B cell (primary cell): ENCODE results near the gene SLFN12. TPM values are rescaled to one million over a fixed set of nuclear protein-coding genes. Genes with fewer than 3 reads are reported as not detected.

ENCODE experiments used
- ATAC-seq: fragments of 200-7000 bp; cut with Tn5 transposase; one replicate; pipeline ENCODE4 v1.10.0; 2021; ENCODE audit warnings: low read depth, mild to moderate bottlenecking, moderate number of reproducible peaks, moderate library complexity
- CTCF ChIA-PET: fragments of 350-600 bp; sonication (Branson Sonifier 250); formaldehyde crosslinking; loops from one replicate; lab custom pipeline; 2021; ENCODE audit warnings: antibody characterized with exemption, inconsistent platforms; lab: Charles Lee
- POLR2A ChIA-PET: fragments of 350-600 bp; sonication (Branson Sonifier 250); formaldehyde crosslinking; loops from one replicate; lab custom pipeline; 2021; ENCODE audit warnings: antibody characterized with exemption; lab: Charles Lee
- DNase-seq: peaks from one replicate; pipeline ENCODE4 v3.0.0; 2013
- H2AFZ ChIP-seq: 2 replicates; pipeline ENCODE4 v1.6.1; 2012; ENCODE audit warnings: mild to moderate bottlenecking, low read depth, low read length; ENCODE audit not compliant: insufficient read depth, poor library complexity, severe bottlenecking
- H3K27ac ChIP-seq, 2 donors: 1 replicate in 1 of 2; 2 replicates in 1 of 2; pipeline ENCODE4 v1.5.1; 2012 to 2013; ENCODE audit warnings: low read length in 2 of 2, mild to moderate bottlenecking in 2 of 2, moderate library complexity in 1 of 2
- H3K27me3 ChIP-seq, 4 experiments: fragments of 200-600 bp in 1 of 4; sonication (generic) in 1 of 4; replicated peaks in 1 of 4; 1 replicate in 2 of 4; 2 replicates in 2 of 4; pipeline versions ENCODE4 v1.6.1 to v1.7.0; 2013 to 2016; ENCODE audit warnings: low read length in 3 of 4, mild to moderate bottlenecking in 2 of 4, mixed read lengths in 1 of 4, moderate library complexity in 1 of 4; ENCODE audit not compliant: insufficient read depth in 4 of 4, control insufficient read depth in 3 of 4; ENCODE audit errors: control extremely low read depth in 1 of 4
- H3K36me3 ChIP-seq, 2 experiments: replicated peaks in 1 of 2; 1 replicate in 1 of 2; 2 replicates in 1 of 2; pipeline versions ENCODE4 v1.6.1 to v1.7.1; 2013; ENCODE audit warnings: low read length in 1 of 2; ENCODE audit not compliant: insufficient read depth in 2 of 2, control insufficient read depth in 1 of 2; ENCODE audit errors: control extremely low read depth in 1 of 2, extremely low read depth in 1 of 2
- H3K4me1 ChIP-seq, 2 donors: fragments of 200-600 bp in 1 of 2; sonication (generic) in 1 of 2; 1 replicate in 1 of 2; 2 replicates in 1 of 2; pipeline versions ENCODE4 v1.5.1 to v1.6.1; 2013 to 2017; ENCODE audit warnings: low read length in 2 of 2; ENCODE audit not compliant: control insufficient read depth in 2 of 2, insufficient read depth in 2 of 2
- H3K4me2 ChIP-seq: replicated peaks from 2 replicates; pipeline ENCODE3; 2012; ENCODE audit warnings: mild to moderate bottlenecking, low read depth, low read length; ENCODE audit not compliant: poor library complexity, severe bottlenecking
- H3K4me3 ChIP-seq, 5 experiments: fragments of 200-600 bp in 1 of 5; sonication (generic) in 1 of 5; 1 replicate in 3 of 5; 2 replicates in 2 of 5; pipeline versions ENCODE4 v1.5.1 to v1.7.0; 2011 to 2016; ENCODE audit warnings: low read length in 4 of 5, mild to moderate bottlenecking in 4 of 5, low read depth in 2 of 5, control low read depth in 1 of 5, moderate library complexity in 1 of 5; ENCODE audit not compliant: insufficient read depth in 1 of 5; ENCODE audit errors: control extremely low read depth in 1 of 5, extremely low read depth in 1 of 5
- H3K79me2 ChIP-seq: fragments of 200-600 bp; sonication (generic); one replicate; pipeline ENCODE4 v1.6.0; 2016; ENCODE audit warnings: low read length; ENCODE audit not compliant: control insufficient read depth, insufficient read depth
- H3K9ac ChIP-seq: fragments of 200-600 bp; sonication (generic); 2 replicates; pipeline ENCODE4 v1.6.1; 2017; ENCODE audit warnings: mild to moderate bottlenecking, low read length, moderate library complexity
- H3K9me3 ChIP-seq, 3 donors: one replicate each; pipeline versions ENCODE4 v1.6.1 to v1.7.1; 2013; ENCODE audit warnings: low read length in 2 of 3; ENCODE audit not compliant: control insufficient read depth in 2 of 3, insufficient read depth in 1 of 3; ENCODE audit errors: control extremely low read depth in 1 of 3
- H4K20me1 ChIP-seq: 2 replicates; pipeline ENCODE4 v1.6.0; 2012; ENCODE audit warnings: mild to moderate bottlenecking, low read length; ENCODE audit not compliant: insufficient read depth, control insufficient read depth, poor library complexity, severe bottlenecking
- H3K27ac Mint-ChIP-seq: one replicate; pipeline ENCODE4 v1.8.0; 2021; ENCODE audit warnings: mixed read lengths
- H3K27me3 Mint-ChIP-seq: one replicate; pipeline ENCODE4 v1.8.0; 2021; ENCODE audit warnings: mixed read lengths
- H3K4me1 Mint-ChIP-seq: one replicate; pipeline ENCODE4 v1.8.0; 2021; ENCODE audit warnings: mixed read lengths
- H3K4me3 Mint-ChIP-seq: one replicate; pipeline ENCODE4 v1.8.0; 2021; ENCODE audit warnings: mixed read lengths
- H3K9me3 Mint-ChIP-seq: one replicate; pipeline ENCODE4 v1.8.0; 2022; ENCODE audit warnings: mixed read lengths; ENCODE audit not compliant: insufficient read depth
- EZH2 ChIP-seq: IDR thresholded peaks from 2 replicates; pipeline ENCODE4 v1.6.1; 2012; ENCODE audit warnings: borderline replicate concordance, low read depth, mild to moderate bottlenecking, moderate library complexity, low read length; ENCODE audit not compliant: insufficient read depth, poor library complexity, severe bottlenecking
- WGBS: methylation state at CpG from one replicate; pipeline ENCODE4 v1.1.5; 2013; ENCODE audit warnings: missing lambda C conversion rate; ENCODE audit not compliant: insufficient coverage; 5-methylcytosine and 5-hydroxymethylcytosine counted together
- intact Hi-C: fragments of 100-400 bp; cut with micrococcal nuclease; formaldehyde crosslinking; loops from one replicate; pipeline ENCODE4 v1.10.0; 2022
- polyA plus RNA-seq: library from polyadenylated mRNA; depleted of rRNA; stranded (reverse); fragments of >200 nt; gene quantifications from 2 replicates; pipeline ENCODE4 v1.2.3, GENCODE V29; 2012
- total RNA-seq, 2 donors: library from RNA; stranded (reverse); fragments of 120-200 nt in 1 of 2; gene quantifications; 1 replicate in 1 of 2; 2 replicates in 1 of 2; pipeline versions ENCODE4 v1.2.3 to v1.2.4, GENCODE V29; 2013 to 2022
- TF ChIP-seq, protein P1 (sequence below): fragments of 200-600 bp; IDR thresholded peaks from one replicate; pipeline ENCODE4 v1.8.0; 2022; ENCODE audit warnings: antibody characterized with exemption, mild to moderate bottlenecking

Gene SLFN12
- total and polyA plus RNA-seq, 2 donors (not counting 1 experiment from before 2014, with no cell fraction given): 1.9 to 8.0 TPM

DNA sequence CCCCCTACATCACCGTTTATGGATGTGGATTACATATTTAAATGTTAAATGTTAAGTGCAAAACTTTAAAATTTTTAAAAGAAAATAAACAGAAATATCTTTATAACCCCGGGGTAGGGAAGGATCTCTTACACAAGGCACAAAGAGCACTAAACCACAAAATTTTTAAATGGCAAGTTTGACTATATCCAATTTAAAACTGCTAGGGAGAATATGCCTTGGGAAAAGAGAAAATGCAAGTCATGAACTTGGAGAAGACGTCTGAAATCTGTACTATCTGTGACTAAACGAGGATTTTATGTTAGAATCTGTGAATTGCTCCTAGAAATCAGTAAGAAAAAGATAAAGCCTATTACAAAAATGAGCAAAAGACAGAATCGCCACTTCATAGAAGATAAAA is 44.9 kb upstream of the SLFN12 start:
- ChIA-PET CTCF (no interaction called here), POLR2A (no interaction called here)
- intact Hi-C loops: no loop called here
- Histone ChIP-seq H3K4me1 (no peaks in the 10 kb centered on the region), H3K27me3 (no peaks in the 10 kb centered on the region), H3K79me2 (no peaks in the 10 kb centered on the region), H3K9ac (no peak overlapping the region), H2AFZ (no peak overlapping the region), H4K20me1 (no peaks in the 10 kb centered on the region), H3K36me3 (no peaks in the 10 kb centered on the region), H3K4me2 (no peak overlapping the region), H3K9me3 (peaks cover 0 to 14% (median 1%) of the 10 kb centered on the region in 3 donors), H3K4me3 (no peak overlapping the region), H3K27ac (no peak overlapping the region)
- H3K4me1 Mint-ChIP-seq: no peaks in the 10 kb centered on the region
- H3K9me3 Mint-ChIP-seq: peaks cover 3% of the 10 kb centered on the region
- H3K27me3 Mint-ChIP-seq: peaks cover 11% of the 10 kb centered on the region
- H3K27ac Mint-ChIP-seq: no peak overlapping the region
- H3K4me3 Mint-ChIP-seq: no peak overlapping the region
- ATAC-seq (no peak), DNase-seq (no peak)
- no CpG with 5 or more reads among the region's 5 CpGs for WGBS
- TF ChIP-seq EZH2: no peak
- TF ChIP-seq, protein P1, sequence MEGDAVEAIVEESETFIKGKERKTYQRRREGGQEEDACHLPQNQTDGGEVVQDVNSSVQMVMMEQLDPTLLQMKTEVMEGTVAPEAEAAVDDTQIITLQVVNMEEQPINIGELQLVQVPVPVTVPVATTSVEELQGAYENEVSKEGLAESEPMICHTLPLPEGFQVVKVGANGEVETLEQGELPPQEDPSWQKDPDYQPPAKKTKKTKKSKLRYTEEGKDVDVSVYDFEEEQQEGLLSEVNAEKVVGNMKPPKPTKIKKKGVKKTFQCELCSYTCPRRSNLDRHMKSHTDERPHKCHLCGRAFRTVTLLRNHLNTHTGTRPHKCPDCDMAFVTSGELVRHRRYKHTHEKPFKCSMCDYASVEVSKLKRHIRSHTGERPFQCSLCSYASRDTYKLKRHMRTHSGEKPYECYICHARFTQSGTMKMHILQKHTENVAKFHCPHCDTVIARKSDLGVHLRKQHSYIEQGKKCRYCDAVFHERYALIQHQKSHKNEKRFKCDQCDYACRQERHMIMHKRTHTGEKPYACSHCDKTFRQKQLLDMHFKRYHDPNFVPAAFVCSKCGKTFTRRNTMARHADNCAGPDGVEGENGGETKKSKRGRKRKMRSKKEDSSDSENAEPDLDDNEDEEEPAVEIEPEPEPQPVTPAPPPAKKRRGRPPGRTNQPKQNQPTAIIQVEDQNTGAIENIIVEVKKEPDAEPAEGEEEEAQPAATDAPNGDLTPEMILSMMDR: no peak

DNA sequence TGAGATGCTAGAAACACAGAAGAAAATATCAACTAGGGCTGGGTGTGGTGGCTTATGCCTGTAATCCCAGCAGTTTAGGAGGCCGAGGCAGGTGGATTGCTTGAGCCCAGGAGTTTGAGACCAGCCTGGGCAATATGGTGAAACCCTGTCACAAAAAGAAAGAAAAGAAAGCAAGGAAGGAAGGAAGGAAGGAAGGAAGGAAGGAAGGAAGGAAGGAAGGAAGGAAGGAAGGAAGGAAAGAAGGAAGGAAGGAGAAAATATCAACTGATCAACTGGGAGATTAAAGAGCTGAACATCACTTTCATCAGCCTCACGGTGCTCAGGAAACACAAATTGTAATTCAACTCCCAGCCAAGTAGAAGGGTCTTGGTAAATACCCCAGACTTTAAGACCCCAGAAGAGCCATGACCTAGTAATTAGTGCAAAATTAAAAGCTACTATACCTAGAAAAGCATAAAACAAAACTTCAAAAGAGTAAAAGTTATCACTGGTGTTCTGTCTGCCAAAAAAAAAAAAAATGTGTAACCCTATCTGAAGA is 44.1 kb upstream of the SLFN12 start:
- no peak overlapping the region for H3K4me2 ChIP-seq

More for the DNA sequence above, 44.1 kb upstream of the SLFN12 start:
- Mint-ChIP-seq H3K27me3 (peaks cover 11% of the 10 kb centered on the region), H3K4me1 (no peaks in the 10 kb centered on the region), H3K4me3 (no peak overlapping the region), H3K9me3 (peaks cover 3% of the 10 kb centered on the region), H3K27ac (no peak overlapping the region)
- no peak overlapping the region for H3K4me3 ChIP-seq
- H3K79me2 ChIP-seq: no peaks in the 10 kb centered on the region
- WGBS: 92% methylated on average over 1 of the region's 2 CpGs
- H3K9me3 ChIP-seq: peaks cover 0 to 11% (median 1%) of the 10 kb centered on the region in 3 donors
- TF ChIP-seq EZH2: no peak
- TF ChIP-seq, protein P1: no peak
- ChIA-PET POLR2A (no interaction called here), CTCF (interaction anchor here (0.8 to 2.1 kb wide), 3 partner anchors 11 to 164 kb away, joined by 3 to 7 read pairs (median 3); no protein-coding TSS in a partner anchor)
- no peaks in the 10 kb centered on the region for H4K20me1 ChIP-seq
- no peaks in the 10 kb centered on the region for H3K27me3 ChIP-seq
- intact Hi-C loops: no loop called here
- no peak overlapping the region for H2AFZ ChIP-seq
- no peaks in the 10 kb centered on the region for H3K36me3 ChIP-seq
- H3K9ac ChIP-seq: no peak overlapping the region
- H3K4me1 ChIP-seq: no peaks in the 10 kb centered on the region
- no peak overlapping the region for H3K27ac ChIP-seq
- no peak for ATAC-seq
- DNase-seq: no peak
